HL-60 (cell line): ENCODE results near the gene STAT5B.

ENCODE experiments used
- DNase-seq, 2 experiments: peaks; one replicate each; pipeline ENCODE4 v3.0.0-alpha.2; 2010 to 2020; ENCODE audit warnings: low read depth in 1 of 2, low spot score in 1 of 2
- H3K27ac ChIP-seq: fragments of 250-450 bp; sonication (Bioruptor Pico); replicated peaks from 2 replicates; pipeline ENCODE4 v1.5.1; 2020; ENCODE audit warnings: mild to moderate bottlenecking, moderate library complexity
- H3K27me3 ChIP-seq: fragments of 250-450 bp; sonication (Bioruptor Pico); 2 replicates; pipeline ENCODE4 v1.5.1; 2021; ENCODE audit warnings: mild to moderate bottlenecking, moderate library complexity; ENCODE audit not compliant: insufficient read depth, poor library complexity, severe bottlenecking
- H3K4me3 ChIP-seq: replicated peaks from 2 replicates; pipeline ENCODE4 v1.5.1; 2011; ENCODE audit warnings: mild to moderate bottlenecking, control low read depth, low read length; ENCODE audit not compliant: insufficient read depth
- CTCF ChIP-seq: IDR thresholded peaks from one replicate; pipeline ENCODE4 v1.5.1; 2011; ENCODE audit warnings: low read length, control low read depth, inconsistent platforms; ENCODE audit not compliant: insufficient read depth
- GABPA ChIP-seq: IDR thresholded peaks from 2 replicates; pipeline ENCODE4 v1.6.1; 2012; ENCODE audit warnings: low read depth
- POLR2AphosphoS5 ChIP-seq: IDR thresholded peaks from 2 replicates; pipeline ENCODE4 v1.6.1; 2012; ENCODE audit warnings: low read depth
- REST ChIP-seq: IDR thresholded peaks from 2 replicates; pipeline ENCODE4 v1.6.1; 2012; ENCODE audit warnings: low read depth; ENCODE audit not compliant: insufficient replicate concordance
- SPI1 ChIP-seq: IDR thresholded peaks from 2 replicates; pipeline ENCODE4 v1.6.1; 2012; ENCODE audit warnings: low read depth, mild to moderate bottlenecking, borderline replicate concordance

STAT5B gene

GRCh38 chr17:42270596-42270995, 5.6 kb downstream of the STAT5B start:
- Histone ChIP-seq H3K4me3 (no peak overlapping the region), H3K27ac (no peak overlapping the region), H3K27me3 (no peaks in the 10 kb centered on the region)
- DNase-seq, result no peak
- TF ChIP-seq REST (no peak), POLR2AphosphoS5 (no peak), GABPA (no peak), CTCF (no peak)

- no peak overlapping the region for H3K4me3 ChIP-seq
- no peak overlapping the region for H3K27ac ChIP-seq
- no peak for DNase-seq
- H3K27me3 ChIP-seq, result no peaks in the 10 kb centered on the region
- TF ChIP-seq GABPA (no peak), REST (no peak), CTCF (no peak), POLR2AphosphoS5 (no peak)
These were observed 6.0 kb downstream of the STAT5B start for GRCh38 chr17:42270170-42270535.

- TF ChIP-seq REST (no peak), CTCF (no peak), GABPA (no peak), POLR2AphosphoS5 (no peak), SPI1 (no peak)
- no peak for DNase-seq
- no peak overlapping the region for H3K27ac ChIP-seq
These were observed 8.0 kb downstream of the STAT5B start for GRCh38 chr17:42268236-42268635.

More at GRCh38 chr17:42268236-42268635, 8.0 kb downstream of the STAT5B start:
- no peaks in the 10 kb centered on the region for H3K27me3 ChIP-seq
- no peak overlapping the region for H3K4me3 ChIP-seq
